Stimulated activated CD4-positive, alpha-beta T cell treated with anti-CD3 and anti-CD28 coated beads, Interleukin-15, amount 100 ng/mL, for 1 hour (primary cell): Measurements from ENCODE around the gene ZNF625.

Experiments used
- DNase-seq, 2 donors: peaks; one replicate each; pipeline ENCODE4 v3.0.0-alpha.2; 2020; ENCODE audit warnings: low read depth in 1 of 2, low spot score in 1 of 2

ZNF625 gene

GRCh38 chr19:12156223-12157058 is at the start of gene ZNF625:
Gene ZNF625, minus strand, starts transcription at chr19:12156734. Its CDS starts 176 bp downstream, at chr19:12156558.
- no peak for DNase-seq

- no peak for DNase-seq
Observed at GRCh38 chr19:12205296-12205695, 48.8 kb upstream of the ZNF625 start.

GRCh38 chr19:12202250-12202649 is 45.7 kb upstream of the ZNF625 start:
- peak; percentile 42 to 47 for DNase-seq

DNA sequence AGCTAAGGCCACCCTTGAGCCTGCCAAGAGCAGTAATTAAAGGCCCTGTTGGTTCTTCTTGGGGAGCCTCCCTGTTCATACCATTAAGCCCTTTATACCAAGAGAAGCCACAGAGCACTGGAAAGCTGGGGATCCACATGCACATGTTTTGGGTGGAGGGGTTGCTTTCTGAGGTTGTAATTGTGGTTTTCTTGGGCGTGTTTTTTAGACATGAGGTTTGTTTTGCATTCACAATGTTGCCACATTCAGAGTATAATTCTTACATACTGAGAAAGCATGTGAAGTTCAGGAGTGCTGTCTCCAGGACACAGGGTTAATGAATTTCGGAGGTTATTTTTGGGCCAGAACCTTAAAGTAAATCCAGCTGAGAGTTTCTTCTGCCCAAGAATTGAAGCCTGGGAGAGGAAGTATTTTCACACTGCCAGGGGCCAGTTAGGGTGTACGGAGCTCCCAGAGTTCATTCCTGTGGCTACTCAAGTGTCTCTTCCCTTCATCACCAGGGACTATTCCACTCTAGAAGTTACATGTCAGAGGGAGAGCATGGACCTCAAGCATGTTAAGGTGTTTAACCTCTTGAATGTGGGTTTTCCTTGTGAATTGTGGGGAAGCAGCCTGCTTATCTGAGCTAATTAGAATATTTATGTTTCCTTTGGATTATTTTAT is 43.4 kb upstream of the ZNF625 start:
- DNase-seq = no peak

DNA sequence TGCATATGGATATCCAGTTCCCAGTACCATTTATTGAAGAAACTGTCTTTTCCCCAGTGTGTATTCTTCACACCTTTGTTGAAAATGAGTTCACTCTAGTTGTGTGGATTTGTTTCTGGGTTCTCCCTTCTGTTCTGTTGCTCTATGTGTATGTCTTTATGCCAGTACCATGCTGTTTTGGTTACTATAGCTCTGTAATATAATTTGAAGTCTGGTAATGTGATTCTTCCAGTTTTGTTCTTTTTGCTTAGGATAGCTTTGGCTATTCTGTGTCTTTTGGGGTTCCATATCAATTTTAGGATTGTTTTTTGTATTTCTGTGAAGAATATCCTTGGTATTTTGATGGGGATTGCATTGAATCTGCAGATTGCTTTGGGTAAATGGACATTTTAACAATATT is 41.6 kb upstream of the ZNF625 start:
- no peak for DNase-seq

DNA sequence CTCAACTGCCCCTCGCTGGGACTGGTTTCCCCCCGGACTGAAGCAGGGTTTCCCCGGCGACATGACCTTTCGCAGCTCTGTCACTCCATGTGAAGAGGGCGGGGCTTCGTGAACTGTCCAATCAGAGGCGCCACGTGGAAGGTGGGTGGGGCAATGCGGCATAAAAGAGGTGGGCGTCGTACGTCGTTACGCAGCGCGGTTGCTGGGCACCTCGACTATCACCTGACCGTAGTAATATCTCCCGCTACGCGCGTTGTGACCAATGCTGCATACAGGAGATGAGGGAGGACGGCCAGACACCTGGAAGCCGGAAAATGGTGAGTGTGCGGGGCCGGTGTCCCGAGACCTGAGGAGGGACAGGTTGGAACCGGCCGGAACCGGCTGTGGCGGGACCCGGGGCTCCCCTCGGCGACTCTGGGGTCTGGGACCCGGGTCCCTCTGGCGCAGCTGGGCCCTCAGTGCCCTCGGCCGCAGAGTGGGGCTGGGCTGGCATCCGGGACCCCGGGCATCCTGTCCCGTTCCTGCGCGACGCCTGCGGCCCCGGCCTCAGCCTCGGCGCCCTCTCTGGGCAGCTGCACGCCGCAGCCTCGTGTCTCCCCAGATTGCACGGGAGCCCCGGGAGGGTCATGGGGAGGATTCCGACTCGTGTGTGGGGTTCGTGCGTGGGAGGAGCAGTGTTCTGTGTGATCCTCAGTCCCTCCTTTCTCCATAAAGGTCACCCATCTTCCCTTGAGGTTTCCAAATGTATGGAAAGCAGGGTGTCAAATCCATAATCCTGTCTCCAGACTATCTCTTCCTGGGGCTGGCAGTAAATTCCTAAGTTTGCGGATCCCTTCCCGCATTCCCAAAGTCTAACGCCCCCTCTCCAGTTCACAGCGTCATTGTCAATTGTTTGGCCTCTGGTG is 38.5 kb upstream of the ZNF625 start:
- peak; percentile 35 to 64 for DNase-seq

GRCh38 chr19:12187625-12188024 is 31.1 kb upstream of the ZNF625 start:
- DNase-seq = no peak

GRCh38 chr19:12180377-12180776 is 23.8 kb upstream of the ZNF625 start:
- DNase-seq = no peak

DNA sequence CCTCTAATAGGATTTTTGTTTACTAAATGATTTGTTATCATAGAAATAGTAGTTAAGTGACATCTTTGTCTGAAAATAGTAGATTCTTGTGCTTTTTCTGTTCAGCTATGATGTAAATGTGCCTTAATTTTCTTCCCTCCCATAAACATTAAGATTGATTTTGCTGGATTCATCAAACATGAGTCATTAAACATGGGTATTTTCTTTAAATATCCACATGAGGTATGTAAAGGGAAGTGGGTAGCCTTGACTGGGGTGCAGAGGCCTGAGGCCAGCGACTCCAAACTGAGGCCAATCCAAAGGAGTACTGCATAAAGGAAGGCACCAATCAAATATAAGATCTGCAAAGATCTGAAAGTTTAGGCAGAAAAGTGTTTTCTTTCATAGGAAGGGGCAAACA is 10.1 kb upstream of the ZNF625 start:
- DNase-seq = no peak

- no peak for DNase-seq
Observed at GRCh38 chr19:12163826-12164225, 7.3 kb upstream of the ZNF625 start.

GRCh38 chr19:12162882-12163806 is 6.6 kb upstream of the ZNF625 start, which contains the start of gene ZNF136:
Gene ZNF136, plus strand, starts transcription at chr19:12163096. Its CDS starts 108 bp downstream, at chr19:12163204.
- DNase-seq = peak; percentile 79 to 83

DNA sequence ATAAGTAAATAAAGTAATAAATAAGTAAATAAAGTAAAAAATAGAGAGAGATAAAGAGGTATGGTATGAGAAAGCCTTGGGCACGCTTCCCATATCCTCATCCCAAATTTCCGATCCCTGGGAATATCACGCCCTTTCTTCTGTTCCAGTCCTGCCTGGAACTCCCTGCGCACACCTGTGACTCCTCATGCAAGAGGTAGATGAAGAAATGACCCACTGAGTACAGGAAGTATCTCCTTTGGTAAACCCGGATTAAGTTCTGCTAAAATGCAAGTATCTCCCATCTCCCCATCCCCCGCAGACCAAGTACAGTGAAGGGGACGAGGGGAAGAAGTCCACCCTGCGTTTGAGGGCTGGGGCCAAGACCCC is 6.0 kb upstream of the ZNF625 start:
- no peak for DNase-seq

DNA sequence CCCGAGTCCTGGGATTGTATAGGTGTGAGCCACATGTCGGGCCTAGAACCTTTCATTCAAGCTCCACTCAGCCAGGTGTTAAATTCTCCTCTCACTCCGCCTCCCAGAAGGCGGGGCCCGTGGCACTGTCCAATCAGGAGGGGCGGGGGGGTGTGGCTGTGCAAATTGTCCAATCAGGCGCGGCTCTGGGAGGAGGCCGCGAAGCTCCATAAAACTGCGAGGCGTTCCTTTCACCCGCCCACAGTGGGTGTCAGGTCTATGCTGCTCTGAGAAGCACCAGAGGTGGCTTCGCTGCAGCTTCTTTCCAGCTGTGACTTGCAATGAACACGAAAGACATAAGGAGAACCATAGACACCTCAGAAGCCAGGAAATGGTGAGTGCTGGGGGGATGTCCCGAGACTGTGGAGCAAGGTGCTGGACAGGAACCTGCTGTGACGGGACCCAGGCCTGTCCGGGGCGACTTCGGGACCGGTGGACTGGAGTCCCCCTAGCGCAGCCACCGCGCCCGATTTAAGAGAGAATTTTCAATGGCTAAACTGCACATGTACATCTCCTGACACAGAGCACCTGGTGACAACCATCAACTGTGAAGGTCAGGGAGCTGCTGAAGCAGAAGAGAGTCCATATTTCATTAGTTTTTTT is 3.4 kb upstream of the ZNF625 start:
- no peak for DNase-seq

GRCh38 chr19:12155324-12155860 is 1.1 kb downstream of the ZNF625 start:
- no peak for DNase-seq

DNA sequence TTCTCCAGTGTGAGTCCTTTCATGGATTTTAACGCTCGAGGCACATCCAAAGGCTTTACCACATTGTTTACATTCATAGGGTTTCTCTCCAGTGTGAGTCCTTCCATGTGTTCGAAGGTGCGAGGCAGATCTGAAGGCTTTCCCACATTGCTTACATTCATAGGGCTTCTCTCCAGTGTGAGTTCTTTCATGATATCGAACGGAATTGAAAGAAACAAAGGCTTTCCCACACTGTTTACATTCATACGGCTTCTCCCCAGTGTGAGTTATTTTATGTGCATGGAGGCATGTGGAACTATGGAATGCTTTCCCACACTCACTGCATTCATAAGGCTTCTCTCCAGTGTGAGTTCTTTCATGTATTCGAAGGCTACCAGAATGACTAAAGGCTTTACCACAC is 11.2 kb downstream of the ZNF625 start:
- no peak for DNase-seq

DNA sequence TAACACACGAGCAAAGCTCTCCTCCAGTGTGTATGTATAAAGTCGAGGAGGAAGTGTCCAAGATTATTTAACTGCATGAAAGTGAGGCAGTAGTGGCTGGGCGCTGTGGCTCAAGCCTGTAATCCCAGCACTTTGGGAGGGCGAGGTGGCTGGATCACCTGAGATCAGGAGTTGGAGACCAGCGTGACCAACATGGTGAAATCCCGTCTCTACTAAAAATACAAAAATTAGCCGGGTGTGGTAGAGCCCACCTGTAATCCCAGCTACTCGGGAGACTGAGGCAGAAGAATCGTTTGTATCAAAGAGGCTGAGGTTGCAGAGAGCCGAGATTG is 15.2 kb downstream of the ZNF625 start:
- DNase-seq = no peak

DNA sequence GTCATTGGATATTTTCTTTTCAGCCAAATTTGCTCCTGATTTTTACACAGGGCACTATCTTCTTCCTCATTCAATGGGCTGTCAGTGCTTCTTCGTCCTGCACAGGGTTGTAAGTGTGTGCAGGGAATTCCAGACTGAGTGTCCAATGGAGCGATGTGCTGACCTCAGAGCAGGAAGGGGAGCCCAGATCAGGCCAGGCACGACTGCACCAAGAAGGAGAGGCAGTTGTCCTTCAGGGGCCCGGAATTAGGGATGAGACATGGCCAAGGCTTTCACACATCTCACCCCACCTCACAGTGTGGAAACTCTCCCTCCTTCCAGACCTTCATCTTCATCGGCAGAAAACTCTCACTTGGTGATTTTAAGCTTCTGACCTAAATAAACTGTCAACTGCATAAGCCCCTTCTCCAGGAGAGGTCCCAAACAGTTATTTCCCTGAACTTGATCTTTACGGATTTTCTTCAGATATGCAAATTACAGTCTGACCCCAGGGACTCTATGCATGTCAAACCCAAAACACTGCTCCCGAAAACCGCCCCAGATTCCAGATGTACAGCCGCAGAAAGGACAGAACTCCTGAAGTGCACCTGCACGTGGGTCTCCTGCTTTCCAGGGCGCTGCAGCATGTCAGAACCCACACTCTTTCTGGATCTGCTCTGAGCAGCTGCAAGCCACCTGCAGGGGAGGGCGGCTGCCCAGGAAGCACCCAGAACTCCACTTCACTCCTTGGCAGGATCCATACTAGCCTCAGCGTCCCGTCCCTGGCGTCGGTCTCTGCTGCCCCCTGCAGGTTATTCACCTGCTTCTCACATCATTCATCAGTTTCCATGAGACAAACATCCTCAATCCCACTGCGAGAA is 15.8 kb downstream of the ZNF625 start:
- peak; percentile 66 to 74 for DNase-seq

DNA sequence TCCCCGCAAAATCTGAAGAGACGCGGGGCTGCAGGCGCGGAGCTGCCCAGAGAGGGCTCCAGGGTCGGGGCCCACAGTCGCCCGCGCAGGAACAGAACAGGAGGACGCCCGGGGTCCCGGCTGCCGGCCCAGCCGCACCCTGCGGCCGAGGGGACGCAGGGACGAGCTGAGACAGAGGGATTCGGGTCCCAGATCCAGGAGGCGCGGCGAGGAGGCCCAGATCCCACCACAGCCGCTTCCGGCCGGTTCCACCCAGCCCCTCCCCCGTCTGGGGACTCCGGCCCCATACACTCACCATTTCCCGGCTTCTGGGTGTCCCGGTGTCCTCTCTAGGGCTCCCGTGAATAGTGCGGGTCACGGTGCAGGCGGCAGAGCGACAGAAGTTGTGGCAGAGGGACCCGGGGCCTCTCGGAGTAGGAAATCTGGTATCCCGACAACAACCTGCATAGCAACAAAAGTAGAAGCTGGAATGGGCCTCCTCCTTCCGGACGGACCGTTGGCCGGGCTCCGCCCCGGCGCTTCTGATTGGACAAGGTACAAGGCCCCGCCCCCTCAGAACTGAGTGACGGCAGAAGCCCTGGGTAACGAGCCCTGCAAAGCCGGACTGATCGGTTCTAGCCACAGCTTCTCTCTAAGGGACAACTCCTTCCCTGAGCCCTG is 16.5 kb downstream of the ZNF625 start, which contains the start of gene ZNF20:
TSS of gene ZNF20 (minus strand) at position 466 of the 660 bp plus-strand sequence. CDS start at position 298, 168 bp downstream.
- peak; percentile 74 to 84 for DNase-seq
